ENCODE data around the gene ZFX.
"Not testable (repeated sequence)": the region's sequence is repeated elsewhere in the genome, so short reads cannot be mapped to it uniquely, and the experiment has no call there.

ZFX gene

GRCh38 chrX:24153178-24153795, 3.8 kb downstream of the ZFX start:
- peak in 1 of 2 donors; percentile 15 for DNase-seq

DNA sequence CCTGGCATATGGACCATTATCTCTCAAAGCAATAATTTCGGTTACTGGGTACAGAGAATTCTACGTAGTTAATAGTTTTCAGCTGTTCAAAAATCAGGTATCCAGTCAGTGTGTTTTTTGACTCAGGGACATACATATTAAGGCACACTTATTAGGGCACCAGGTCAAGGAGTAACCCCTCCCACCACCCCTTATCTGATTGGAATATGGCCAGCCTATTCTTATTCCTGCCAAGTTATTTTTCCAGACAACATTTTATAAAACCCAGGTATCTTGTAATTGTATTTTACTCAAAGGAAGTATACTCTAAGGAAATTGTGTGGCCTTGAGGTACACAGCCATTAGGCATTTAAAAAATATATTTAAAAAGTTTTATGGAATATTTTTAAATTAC, 4.3 kb downstream of the ZFX start:
- DNase-seq: no peak

GRCh38 chrX:24154490-24155034, 5.0 kb downstream of the ZFX start:
- DNase-seq: no peak

DNA sequence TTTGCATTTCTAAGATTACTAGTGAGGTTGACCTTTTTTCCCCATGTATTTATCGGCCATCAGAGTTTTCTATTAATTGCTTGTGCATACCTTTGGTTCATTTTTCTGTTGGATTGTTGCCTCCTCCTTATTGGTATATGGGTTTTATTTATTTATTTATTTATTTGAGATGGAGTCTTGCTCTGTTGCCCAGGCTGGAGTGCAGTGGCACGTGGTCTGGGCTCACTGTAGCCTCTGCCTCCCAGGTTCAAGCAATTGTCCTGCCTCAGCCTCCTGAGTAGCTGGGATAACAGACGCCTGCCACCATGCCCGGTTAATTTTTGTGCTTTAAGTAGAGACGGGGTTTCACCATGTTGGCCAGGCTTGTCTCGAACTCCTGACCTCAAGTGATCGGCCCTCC, 6.2 kb downstream of the ZFX start:
- DNase-seq: not testable (repeated sequence)

DNA sequence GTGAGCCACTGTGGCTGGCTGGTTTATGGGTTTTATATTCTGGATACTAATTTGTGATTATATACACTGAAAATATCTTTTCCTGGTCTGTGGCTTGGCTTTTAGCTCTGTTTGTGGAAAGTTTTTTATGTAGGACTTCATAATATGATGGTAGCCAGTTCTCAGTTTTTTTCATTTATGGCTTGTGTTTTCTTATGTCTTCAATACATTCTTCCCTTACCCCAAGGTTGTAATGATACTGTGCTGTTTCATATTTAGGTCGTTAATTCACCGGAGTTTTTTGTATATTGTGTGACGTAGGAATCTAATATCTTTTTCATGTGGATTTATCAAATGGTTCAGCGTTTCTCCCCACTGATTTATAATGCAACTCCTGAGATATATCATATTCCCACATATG, 6.6 kb downstream of the ZFX start:
- DNase-seq: no peak

- DNase-seq: no peak
Observed at GRCh38 chrX:24158881-24159280, 9.4 kb downstream of the ZFX start.

DNA sequence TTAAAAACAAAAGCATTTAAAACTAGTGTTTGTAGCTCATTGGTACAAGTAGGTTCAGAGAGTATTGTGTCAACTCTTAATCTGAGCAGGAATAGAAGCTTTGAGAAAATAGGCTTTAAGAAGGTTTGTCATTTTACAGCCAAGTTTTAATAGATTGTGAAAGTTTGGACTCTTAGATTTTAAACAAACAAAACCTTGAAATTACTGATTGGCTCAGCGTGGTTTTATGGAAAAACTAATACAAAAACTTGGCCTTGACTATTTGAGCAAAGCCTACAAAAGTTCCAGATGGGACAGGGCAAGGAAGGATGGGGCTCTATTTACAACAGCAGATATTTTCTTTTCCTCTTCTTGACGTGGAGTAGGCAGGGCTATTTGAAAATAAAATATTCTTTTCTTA, 16.5 kb downstream of the ZFX start:
- DNase-seq: no peak

- no peak for DNase-seq
Observed at GRCh38 chrX:24167719-24168472, 18.4 kb downstream of the ZFX start.

- DNase-seq: no peak
Observed at GRCh38 chrX:24168807-24169206, 19.3 kb downstream of the ZFX start.

GRCh38 chrX:24169211-24169610, 19.7 kb downstream of the ZFX start:
- DNase-seq: no peak

DNA sequence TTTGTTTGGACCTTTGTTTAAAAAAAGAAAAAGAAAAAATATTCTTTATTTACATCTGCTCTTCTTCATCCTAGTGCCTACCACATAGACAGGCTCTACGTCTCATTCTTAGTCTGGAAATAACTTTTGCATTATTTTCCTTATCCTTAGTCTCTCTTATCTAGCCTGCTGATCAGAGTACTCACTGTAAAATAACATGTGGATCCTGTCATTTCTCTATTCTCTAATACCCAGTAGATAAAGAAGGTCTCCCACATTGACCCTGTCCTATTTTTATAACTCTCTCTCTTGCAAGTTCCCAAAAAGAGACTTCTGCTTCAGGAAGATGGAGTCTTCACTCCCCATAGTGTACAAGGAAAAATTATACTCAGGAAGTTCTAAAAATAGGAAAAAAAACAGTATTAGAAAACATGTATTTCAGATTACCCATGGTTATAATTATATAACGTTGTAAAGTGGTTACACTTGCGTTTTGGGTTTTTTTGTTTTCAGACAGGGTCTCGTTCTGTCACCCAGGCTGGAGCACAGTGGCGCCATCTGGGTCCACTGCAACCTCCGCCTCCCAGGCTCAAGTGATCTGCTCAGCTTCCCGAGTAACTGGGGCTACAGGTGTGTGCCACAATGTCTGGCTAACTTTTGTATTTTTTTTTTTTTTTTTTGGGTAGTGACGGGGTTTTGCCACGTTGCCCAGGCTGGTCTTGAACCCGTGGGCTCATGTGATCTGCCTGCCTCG, 23.8 kb downstream of the ZFX start:
- no peak for DNase-seq

- no peak for DNase-seq
Observed at GRCh38 chrX:24175276-24175675, 25.7 kb downstream of the ZFX start.

GRCh38 chrX:24178441-24178840, 28.9 kb downstream of the ZFX start:
- DNase-seq: no peak

GRCh38 chrX:24184018-24184417, 34.5 kb downstream of the ZFX start:
- DNase-seq: no peak

DNA sequence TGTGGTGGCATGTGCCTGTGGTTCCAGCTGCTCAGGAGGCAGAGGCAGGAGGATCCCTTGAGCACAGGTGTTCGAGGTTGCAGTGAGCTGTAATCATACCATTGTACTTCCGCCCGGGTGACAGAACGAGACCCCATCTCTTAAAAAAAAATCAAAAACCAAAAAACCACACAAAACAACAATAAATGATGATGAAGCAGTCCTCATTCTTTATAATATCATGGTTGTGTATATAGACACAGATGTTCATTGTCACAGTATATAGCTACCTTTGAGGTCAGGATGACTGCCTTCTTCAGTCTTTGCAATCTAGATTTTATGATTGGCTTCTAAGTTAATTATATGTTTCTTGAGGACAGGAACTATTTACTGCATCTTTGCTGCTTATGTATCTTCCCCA, 37.0 kb downstream of the ZFX start:
- DNase-seq: no peak

GRCh38 chrX:24186986-24187385, 37.5 kb downstream of the ZFX start:
- DNase-seq: no peak

- no peak for DNase-seq
Observed at GRCh38 chrX:24189490-24189889, 40.0 kb downstream of the ZFX start.

DNA sequence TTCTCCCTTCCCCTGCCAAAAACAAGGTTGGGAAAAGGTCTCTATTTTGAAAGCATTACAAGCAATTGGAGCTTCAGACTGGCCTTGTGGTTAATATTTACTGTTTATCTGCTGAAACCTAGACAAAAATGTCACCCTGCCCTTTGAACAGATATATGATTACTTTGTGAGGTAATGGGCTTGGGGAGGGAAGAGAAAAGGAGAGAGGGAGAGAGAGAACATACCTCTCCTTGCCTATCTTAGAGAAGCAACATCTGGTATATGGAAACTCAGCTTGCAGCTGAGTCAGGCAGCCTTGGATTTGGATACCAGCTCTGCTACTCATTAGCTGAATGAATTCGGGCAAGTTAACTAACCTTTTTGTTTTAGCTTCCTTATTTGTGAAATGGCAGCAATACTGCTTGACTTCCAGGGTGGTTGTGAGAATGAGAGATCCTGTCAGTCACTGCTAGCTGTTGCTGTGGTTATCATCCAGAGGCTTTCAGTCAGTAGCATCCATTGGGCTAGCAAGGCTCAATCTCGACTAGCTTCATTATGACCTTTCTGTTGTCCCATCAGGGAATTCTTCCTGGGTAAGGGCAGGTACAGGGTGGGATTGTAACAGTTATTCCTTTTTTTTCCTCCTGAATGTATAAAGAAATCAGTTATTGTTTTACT, 41.1 kb downstream of the ZFX start:
- DNase-seq: no peak

DNA sequence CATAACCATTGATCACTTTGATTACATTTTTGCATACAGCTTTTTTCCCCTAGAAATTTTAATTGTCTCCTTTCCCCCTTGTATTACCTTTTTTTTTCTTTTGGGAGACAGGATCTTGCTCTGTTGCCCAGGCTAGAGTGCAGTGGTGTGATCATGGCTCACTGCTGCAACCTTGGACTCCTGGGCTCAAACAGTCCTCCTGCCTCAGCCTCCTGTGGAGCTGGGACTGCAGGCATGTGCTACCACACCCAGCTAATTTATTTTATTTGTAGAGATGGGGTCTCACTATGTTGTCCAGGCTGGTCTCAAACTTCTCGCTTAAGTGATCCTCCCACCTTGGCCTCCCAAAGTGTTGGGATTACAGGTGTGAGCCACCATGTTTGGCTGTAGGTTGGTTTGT, 47.0 kb downstream of the ZFX start:
- no peak for DNase-seq

GRCh38 chrX:24198101-24198500, 48.6 kb downstream of the ZFX start:
- DNase-seq: no peak

- DNase-seq: no peak
Observed at GRCh38 chrX:24200133-24200532, 50.6 kb downstream of the ZFX start.

DNA sequence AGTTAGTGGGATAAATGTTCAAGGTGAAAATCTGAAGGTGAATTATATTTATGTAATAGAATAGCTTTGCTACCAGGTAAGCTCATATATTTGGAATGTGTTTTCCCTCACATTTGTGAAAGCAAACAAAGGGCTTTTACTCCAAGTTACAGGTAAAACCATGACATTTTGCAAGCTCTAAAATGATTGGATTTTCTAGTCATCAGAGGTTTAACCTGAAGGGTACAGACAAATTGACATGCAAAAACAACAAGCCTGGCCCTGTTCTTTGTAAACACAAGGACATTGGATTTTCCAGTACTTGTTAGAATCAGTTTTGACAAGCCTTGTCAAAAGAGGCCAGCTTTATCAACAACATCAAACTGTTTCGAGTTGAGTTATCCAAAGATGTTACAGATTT, 51.7 kb downstream of the ZFX start:
- no peak for DNase-seq

DNA sequence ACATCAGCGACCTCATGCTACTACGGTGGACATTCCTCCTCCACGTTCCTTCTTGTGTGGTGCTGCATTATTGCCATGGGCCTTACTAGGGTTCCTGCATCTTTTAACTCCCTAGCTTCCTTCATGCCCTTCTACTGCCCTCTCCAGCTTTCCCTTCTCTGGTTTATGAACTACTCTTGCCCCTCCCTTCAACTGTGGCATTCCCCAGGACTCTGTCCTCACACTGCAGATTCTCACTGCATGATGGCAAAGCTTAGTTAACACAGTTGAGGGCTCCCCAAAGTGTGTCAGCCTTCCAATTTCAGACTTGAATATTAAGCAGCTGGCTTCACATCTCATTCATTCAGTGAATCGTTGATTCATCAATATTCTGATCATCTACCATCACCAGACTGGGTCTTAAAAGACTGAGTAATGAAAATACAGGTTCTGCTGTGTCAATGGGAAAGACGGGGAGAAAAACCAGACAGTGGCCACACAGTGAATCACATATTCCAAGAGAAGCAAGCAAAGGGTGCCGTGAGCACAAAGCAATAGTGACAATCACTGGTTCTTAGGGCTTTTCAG, 53.0 kb downstream of the ZFX start:
- no peak for DNase-seq

Data from bone marrow (tissue), 2 donors.